B cell (primary cell): Measurements from ENCODE around the gene AKIRIN1.

Experiments used
- CTCF ChIP-seq: fragments of 200-600 bp; IDR thresholded peaks from one replicate; pipeline ENCODE4 v1.8.0; 2022; ENCODE audit warnings: antibody characterized with exemption, mild to moderate bottlenecking
- EZH2 ChIP-seq: IDR thresholded peaks from 2 replicates; pipeline ENCODE4 v1.6.1; 2012; ENCODE audit warnings: borderline replicate concordance, low read depth, mild to moderate bottlenecking, moderate library complexity, low read length; ENCODE audit not compliant: insufficient read depth, poor library complexity, severe bottlenecking

- TF ChIP-seq CTCF = no peak
- no peak for TF ChIP-seq EZH2
Measured at GRCh38 chr1:38990386-38990737, 714 bp upstream of the AKIRIN1 start.
